ENCODE measurements around the gene ENOSF1.

- no peak for TF ChIP-seq CTCF (conservative IDR thresholded peaks at IDR 0.05 in 1 of 2, IDR thresholded peaks at IDR 0.05 in 1 of 2; ENCODE audit: extremely low read depth in 1 of 2, insufficient read depth in 1 of 2, low read depth in 1 of 2, low read length in 2 of 2)
- no peak for TF ChIP-seq EZH2 (IDR thresholded peaks at IDR 0.05; ENCODE audit: borderline replicate concordance, low read length)
These were observed 32.0 kb downstream of the ENOSF1 start for GRCh38 chr18:680392-680791.

Data from mammary epithelial cell (primary cell).